Measurements from ENCODE around the gene RACGAP1.

DNA sequence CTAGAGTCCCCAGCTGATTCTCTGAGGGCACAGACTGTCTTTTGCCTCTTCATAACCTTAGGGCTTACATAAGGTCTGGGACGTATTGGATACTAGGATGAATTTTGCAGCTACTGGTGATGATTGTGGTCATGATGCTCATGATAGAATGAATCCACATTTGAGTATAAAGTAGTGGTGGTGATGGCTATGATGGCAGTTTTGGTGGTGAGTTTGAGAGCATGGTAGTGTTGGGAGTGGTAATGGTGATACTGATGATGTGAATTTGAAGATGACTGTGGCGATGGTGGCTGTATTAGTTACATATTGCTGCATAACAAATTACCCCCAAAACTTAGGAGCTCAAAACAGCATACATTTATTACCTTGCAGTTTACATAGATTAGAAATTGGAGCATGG is 18.0 kb upstream of the RACGAP1 start:
- TF ChIP-seq, protein P1, sequence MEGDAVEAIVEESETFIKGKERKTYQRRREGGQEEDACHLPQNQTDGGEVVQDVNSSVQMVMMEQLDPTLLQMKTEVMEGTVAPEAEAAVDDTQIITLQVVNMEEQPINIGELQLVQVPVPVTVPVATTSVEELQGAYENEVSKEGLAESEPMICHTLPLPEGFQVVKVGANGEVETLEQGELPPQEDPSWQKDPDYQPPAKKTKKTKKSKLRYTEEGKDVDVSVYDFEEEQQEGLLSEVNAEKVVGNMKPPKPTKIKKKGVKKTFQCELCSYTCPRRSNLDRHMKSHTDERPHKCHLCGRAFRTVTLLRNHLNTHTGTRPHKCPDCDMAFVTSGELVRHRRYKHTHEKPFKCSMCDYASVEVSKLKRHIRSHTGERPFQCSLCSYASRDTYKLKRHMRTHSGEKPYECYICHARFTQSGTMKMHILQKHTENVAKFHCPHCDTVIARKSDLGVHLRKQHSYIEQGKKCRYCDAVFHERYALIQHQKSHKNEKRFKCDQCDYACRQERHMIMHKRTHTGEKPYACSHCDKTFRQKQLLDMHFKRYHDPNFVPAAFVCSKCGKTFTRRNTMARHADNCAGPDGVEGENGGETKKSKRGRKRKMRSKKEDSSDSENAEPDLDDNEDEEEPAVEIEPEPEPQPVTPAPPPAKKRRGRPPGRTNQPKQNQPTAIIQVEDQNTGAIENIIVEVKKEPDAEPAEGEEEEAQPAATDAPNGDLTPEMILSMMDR (IDR thresholded peaks at IDR 0.05) = no peak
- TF ChIP-seq POLR2A (IDR thresholded peaks at IDR 0.05) = no peak
